Measurements from ENCODE around the gene ABI3BP.

Gene ABI3BP

DNA sequence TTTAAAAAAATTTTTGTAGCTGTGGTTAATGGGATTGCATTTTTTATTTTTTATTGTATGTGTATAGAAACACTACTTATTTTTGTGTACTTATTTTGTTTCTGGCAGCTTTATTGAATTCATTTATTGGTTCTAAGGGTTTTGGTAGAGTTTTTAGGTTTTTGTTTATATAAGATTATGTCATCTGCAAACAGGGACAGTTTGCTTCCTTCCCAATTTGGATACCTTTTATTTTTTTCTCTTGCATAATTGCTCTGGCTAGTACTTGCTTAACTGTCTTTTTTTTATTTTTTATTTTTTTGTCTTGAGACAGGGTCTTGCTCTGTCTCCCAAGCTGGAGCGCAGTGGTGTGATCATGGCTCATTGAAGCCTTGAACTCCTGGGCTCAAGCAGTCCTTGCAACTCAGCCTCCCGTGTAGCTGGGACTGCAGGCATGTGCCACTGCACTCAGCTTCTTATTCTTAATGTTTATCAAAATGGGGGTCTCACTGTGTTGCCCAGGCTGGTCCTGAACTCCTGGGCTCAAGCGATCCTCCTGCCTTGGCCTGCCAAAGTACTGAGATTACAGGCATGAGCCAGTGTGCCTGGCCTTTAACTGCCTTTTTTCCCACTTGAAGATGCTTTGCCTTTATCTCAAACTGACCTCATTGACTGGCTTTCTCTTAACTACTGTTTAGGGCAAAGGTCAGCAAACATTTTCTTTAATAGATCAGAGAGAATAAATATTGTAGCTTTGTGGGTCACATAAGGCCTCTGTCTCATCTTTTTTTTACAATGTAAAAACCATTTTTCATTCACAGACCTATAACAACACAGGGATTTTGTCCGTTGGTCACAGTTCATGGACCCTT is 275.4 kb downstream of the ABI3BP start:
- no peak for DNase-seq

DNA sequence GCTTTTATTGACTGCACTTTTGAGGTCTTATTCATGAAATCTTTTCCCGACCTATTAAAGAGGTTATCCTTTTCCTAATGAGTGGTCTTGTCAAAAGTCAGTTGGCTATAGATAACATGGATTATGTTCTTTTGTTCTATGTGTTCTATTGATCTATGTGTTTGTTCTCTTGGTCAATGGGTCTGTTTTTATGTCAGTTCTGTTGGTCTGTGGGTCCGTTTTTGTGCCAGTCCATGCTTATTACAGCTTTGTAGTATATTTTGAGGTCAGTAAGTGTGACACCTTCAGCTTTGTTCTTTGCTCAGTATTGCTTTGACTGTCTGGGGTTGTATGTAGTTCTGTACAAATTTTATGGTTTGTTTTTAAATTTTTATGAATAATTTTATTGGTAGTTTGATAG is 276.2 kb downstream of the ABI3BP start:
- no peak for DNase-seq

DNA sequence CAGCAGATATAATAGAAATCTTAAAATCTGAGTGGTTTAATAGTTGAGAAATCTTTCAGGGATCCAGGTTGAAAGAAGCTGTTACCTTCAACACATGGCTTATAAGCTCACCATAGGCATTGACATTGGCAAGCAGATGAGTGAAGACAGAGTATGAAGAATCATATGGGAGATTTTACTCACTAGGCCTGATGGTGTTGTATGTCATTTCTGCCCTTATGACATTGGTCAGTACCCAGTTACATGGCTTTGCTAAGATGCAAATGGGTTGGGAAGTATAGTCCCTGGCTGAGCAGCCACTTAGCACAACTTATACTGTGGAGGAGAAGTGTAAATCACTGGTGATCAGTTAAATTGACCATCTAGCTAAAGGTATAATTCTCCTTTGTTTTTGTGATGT is 278.0 kb downstream of the ABI3BP start:
- DNase-seq = no peak

DNA sequence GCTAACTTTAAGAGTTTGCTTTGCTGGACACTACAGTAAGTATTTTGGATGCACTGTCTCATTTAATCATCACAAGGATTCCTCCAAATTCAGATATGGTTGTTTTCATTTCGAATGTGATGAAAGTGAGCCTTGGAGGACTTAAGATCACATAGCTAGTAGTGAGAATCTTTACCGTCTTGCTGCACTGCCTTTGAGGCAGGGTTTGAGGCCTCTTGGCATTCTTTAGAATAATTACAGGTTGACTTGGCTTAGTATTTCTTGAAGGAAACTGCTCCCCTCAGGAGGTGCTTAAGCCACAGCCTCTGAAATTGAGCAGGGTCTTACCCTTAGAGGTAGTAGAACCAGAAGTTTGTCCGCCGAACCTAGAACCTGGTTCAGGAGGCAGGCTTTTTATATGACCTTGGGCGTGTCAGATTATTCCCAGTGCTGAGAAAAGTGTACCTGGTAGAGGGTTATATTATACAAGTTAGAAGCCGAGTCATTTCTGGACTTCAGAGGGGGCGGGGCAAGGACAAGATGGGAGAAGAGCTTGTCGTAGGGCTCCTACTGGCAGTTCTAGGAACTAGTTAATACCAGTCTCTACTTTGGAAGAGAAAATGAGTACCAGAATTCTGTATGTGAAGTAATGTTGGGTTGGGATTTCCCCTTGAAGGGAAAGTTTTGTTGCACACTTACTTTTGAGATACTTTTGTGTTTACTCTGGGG is 282.8 kb downstream of the ABI3BP start:
- DNase-seq = no peak

DNA sequence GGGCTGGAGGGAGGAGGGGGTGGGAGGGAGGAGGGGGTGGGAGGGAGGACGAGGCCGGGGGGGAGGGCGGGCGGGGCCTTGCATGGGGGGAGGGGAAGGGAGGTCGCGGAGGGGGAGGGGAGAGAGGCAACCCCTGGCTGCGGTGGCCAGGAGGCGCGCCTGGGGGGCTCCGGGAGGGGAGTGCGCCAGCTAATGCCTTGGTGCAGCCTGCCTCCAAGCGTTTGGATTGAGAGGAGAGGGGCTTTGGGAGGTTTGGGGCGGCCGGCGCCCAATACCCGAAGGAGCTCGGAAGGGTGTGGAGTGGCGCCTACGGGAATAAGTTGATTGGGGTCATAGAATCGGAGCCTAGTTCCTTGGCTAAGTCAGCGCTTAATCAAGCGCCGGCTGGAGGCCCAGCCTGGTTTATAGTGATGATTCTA is 283.4 kb downstream of the ABI3BP start:
- peak; percentile 4 for DNase-seq

DNA sequence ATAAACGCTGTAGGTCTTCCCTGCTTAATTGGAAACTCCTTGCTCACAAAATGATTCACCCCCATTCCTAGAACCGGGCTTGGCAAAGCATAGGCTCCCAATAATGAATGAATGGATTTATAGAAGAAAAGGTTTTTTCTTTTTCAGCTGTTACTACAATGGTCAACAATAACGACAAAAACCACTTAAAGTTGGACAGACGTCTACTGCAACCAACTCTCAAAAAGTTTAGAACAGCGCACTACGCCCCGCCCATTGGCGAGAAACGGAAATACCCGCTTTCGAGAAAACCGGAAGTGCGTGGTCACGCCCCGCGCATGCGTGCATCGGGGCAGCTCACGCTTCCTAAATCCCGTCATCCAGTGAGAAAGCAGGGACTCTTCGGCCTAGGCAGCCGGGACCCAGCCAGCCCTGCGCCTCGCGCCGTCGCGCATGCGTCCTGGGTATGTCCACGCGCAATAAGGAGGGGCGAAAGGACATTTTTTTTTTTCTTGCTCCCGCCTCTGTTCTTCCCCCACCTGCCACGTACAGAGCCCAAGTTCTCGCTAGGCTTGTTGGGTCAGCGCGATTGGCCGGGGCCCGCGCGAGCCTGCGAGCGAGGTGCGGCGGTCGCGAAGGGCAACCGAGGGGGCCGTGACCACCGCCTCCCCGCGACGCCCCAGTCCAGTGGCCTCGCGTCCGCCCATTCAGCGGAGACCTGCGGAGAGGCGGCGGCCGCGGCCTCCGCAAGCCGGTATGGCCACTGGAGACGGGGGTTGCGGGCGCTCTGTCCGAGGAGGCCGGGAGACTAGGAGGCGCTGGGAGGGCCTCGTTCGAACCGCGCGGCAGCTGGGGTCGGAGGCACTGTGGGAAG is 284.0 kb downstream of the ABI3BP start, which contains the start of gene TFG:
TSS of gene TFG (plus strand) at position 506 of the 853 bp plus-strand sequence. CDS start 4,192 bp downstream, outside the sequence.
- peak; percentile 94 for DNase-seq

DNA sequence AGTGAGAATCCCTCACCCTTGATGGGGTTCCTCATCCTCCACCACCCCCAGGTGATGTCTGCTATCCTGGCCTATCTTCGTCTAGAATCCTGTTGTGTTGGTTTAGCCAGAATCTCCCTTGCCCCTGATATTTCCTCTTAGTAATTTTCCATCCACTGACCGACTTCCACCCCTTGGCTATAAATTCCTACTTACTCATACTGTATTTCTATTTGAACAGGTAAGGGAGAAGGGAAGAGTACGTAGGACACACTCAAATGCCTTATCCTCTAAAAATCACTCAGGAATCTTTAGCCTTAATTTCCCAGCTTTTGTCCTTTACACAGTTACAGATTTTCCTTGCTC is 284.6 kb downstream of the ABI3BP start:
- no peak for DNase-seq

DNA sequence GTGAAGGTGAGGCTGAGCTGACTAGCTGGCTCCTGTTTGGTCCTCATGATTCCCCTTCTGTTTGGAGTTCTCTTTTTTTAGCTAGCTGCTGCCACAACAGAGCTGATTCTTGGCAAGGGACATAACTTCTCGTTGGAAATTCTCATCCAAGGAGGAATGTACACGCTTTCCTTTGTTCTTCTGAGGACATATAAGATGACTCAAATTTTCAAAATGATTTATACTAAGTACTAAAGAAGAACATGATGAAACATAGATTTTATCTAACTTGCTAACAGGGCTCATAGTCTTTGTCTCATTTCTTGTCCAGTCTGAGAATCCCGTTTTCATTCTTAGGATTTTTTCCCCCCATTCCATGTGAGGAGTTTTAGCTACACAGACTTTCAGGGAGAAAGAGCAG is 286.9 kb downstream of the ABI3BP start:
- DNase-seq = no peak

DNA sequence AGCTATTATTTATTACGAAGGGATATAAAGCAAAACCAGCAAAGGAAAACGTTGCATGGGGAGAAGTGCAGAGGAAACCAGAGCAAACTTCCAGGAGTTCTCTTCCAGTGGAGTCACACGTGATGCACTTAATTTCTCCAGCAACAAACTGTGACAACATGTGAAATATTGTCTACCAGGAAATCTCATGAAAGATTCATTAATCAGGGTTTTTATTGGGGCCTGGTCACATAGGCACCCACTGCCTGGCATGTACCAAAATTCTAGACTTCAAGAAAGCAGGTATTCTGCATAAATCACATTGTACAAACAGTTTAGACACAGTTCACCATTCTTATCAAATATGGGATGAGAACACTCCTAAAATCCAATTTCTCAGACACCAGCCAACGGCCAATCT is 289.4 kb downstream of the ABI3BP start:
- no peak for DNase-seq

DNA sequence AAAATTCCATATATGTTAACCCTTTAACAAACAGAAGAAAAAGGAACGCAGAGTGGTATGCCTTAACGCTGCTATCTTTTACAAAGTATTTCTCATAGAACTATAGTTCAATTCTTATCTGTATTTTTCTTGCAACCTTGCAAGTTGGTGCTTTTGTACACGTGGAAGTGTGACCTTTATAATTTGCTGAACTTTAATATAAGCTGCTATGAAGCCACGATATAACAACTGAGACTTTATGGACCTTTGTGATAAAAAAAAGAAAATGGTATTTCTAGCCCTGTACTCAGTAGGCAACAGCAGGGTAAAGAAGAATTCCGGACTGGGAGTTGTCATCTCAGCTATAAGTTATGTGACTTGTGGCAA is 290.3 kb downstream of the ABI3BP start:
- DNase-seq = no peak

DNA sequence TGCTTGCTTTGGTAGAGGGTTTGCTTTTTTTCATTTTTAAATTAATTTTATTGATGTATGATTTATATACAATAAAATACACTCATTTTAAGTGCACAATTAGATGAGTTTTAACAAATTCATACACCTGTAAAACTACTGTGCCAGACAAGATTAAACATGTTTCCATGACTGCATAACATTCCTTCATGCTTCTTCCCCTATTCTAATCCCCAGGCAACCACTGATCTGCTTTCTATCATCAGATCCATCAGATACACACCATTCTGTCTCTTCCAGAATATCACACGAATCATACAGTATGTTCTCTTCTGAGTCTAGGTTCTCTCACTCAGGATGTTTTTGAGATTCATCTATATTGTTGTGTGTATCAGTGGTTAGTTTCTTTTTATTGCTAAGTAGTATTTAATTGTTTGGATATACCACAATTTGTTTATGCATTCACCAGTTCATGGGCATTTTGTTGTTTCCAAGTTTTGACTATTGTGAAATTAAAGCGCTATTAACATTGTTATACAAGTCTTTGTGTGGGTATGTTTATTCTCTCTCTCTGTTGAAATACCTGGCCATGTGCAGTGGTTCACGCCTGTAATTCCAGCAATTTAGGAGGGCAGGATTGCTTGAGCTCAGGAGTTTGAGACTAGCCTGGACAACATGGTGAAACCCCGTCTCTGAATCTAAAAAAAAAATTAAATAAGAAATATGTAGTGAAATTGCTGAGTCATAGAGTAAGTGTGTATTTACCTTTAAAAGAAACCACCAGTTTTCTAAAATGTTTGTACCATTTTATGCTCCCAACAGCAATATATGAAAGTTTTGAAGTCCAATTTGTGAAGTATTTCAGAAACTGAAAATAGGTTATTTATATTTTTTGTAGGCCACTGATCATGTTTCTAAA is 290.9 kb downstream of the ABI3BP start:
- no peak for DNase-seq

DNA sequence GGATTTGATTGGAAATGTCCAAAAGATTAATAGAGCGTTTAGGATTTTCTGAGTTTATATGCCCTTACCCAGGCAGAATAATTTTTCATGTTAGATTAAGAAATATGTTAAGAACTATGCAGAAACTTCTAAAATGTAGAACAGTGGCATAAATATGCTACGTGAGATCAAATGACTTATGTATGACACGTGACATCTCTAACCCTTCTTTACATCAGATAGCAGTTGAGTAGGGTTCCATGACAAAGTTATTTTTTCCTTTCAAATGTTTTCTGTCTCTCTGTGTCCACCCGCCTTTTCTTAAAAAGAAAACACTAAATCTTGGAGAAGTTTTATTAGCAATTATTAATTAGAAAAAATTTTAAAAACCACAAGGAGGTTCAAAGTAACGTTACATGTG is 292.5 kb downstream of the ABI3BP start:
- DNase-seq = no peak
